ENCODE measurements around the gene PCSK5.

Gene PCSK5

DNA sequence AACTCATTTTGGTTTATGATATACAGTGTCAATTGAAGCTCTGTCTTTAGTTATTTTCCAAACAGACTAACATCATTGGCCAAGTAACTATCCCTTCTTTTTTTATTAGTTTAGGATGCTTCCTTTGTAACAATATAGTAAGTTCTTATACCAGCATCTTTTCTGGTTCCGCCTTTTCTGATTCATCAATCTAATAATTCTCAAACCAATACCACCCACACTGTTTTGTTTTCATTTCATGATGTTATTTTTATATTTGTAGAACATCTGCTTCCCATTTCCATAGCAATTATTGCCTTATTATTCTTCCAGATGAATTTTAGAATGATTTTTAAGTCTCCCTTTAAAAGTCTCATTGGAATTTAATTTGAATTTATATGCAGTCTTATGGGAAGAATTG, 285.7 kb downstream of the PCSK5 start:
- in situ Hi-C loops (cut with MboI; ENCODE audit: low sequenced_read_pairs): no loop called here

- in situ Hi-C loops (cut with MboI; ENCODE audit: low sequenced_read_pairs): no loop called here
These were observed 287.5 kb downstream of the PCSK5 start for GRCh38 chr9:76177931-76178330.

- in situ Hi-C loops (cut with MboI; ENCODE audit: low sequenced_read_pairs): no loop called here
These were observed 290.1 kb downstream of the PCSK5 start for GRCh38 chr9:76180541-76180940.

DNA sequence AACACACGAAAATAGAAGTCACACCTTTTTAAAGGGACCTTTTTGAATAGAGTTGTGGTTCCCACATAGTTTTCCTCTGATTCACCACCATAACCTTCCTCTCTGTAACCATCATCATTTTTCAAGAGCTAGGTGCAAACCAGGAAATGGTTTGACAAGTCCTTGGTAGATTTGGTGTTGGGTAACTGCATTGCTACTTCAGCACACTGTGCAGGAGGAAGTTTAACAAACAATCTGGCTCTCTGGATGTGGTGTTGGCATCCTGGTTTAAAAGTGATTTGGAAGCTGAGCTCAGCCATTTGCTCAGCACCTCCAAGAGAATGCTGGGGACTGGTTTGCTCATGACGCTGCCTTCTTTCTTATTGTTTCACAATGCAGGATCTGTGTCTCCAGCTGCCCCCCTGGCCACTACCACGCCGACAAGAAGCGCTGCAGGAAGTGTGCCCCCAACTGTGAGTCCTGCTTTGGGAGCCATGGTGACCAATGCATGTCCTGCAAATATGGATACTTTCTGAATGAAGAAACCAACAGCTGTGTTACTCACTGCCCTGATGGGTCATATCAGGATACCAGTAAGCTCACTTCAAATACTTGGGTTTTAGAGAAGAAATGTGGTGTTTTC, 290.7 kb downstream of the PCSK5 start:
- in situ Hi-C loops (cut with MboI; ENCODE audit: low sequenced_read_pairs): no loop called here

DNA sequence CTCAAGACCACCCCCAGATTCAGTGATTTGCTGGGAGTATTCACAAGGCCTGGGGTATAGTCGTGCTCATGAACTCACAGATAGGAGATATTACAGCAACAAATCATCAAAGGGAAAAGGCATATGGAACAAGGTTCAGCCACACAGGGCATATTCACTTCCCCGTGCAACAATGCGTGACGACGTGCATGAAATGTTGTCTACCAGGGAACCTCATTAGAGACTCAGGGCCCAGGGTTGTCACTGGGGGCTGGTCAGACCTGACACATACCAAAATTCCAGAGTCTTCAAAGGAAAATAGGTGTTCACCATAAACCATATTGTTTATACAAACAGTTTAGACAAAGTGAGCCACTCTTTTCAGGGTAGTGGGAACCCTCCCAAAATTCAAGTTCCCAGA, 291.3 kb downstream of the PCSK5 start:
- in situ Hi-C loops (cut with MboI; ENCODE audit: low sequenced_read_pairs): no loop called here

DNA sequence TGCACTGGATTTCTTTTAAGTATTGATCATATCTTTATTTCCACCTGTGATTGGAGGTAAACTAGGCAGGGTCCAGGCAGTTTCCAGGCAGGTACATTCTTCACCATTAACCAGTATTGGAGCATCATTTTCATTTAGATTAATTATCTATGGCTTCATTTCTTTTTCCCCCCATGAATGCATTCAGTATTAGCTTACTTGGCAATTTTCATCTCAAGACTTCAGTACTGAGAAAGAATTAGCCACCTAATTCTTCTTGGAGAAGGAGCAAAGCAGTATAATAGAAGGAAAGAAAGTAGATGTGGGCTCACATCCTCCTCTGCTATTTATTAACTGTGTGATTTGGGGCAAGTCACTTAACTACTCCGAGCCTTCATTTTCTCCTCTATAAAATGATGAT, 295.0 kb downstream of the PCSK5 start:
- in situ Hi-C loops (cut with MboI; ENCODE audit: low sequenced_read_pairs): no loop called here

GRCh38 chr9:76188286-76188685, 297.8 kb downstream of the PCSK5 start:
- in situ Hi-C loops (cut with MboI; ENCODE audit: low sequenced_read_pairs): no loop called here

DNA sequence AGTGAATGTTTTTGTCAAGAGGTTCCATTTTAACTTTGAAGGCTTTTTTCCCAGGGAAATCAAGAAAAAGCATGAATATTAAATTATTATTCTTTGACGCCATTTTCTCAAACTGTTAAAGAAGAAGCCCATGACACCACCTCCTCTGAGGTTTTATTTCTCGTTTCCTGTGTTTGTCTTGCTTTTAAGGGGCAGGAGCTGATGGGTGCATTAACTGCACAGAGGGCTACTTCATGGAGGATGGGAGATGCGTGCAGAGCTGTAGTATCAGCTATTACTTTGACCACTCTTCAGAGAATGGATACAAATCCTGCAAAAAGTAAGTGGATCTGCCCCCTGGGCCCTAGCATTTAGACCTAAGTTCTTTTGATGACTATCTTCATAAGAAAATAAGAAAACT, 298.4 kb downstream of the PCSK5 start:
- in situ Hi-C loops (cut with MboI; ENCODE audit: low sequenced_read_pairs): no loop called here

- in situ Hi-C loops (cut with MboI; ENCODE audit: low sequenced_read_pairs): no loop called here
These were observed 301.0 kb downstream of the PCSK5 start for GRCh38 chr9:76191493-76191892.

DNA sequence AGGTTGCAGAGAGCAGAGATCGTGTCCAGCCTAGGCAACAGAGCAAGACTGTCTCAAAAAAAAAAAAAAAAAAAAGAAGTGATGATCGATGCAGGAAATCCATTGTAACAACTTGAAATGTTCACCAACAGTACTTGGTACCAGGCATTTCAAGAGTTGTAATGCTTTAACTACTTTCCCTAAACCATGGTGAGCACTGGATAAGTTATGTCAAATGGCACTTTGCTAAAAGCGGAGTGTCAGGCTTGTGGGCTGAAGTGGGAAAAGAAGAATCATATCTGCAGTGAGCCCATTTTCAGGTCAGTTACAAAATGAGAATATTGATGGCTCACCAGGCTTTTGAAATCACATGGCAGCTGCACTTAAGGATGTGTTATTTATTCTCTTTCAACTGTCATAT, 301.5 kb downstream of the PCSK5 start:
- in situ Hi-C loops (cut with MboI; ENCODE audit: low sequenced_read_pairs): no loop called here

DNA sequence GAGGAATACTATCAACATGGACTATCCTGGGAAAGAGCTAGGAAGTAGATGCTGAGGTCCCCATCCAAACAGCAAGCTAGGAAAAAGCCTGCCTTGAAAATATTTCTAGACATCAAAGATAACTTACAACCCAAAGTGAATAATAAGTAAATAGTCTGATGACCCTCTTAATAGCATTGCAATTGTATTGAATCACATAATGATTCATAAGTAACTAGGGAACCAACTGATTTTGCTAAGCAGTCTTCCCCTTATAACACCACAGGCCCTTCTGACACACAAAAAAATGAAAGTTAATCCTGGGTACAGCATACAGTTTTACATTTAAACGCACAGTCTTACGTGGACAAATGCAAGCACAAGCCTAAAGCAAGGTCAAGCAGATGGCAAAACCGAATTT, 304.4 kb downstream of the PCSK5 start:
- in situ Hi-C loops (cut with MboI; ENCODE audit: low sequenced_read_pairs): no loop called here

GRCh38 chr9:76198336-76198735, 307.9 kb downstream of the PCSK5 start:
- in situ Hi-C loops (cut with MboI; ENCODE audit: low sequenced_read_pairs): no loop called here

DNA sequence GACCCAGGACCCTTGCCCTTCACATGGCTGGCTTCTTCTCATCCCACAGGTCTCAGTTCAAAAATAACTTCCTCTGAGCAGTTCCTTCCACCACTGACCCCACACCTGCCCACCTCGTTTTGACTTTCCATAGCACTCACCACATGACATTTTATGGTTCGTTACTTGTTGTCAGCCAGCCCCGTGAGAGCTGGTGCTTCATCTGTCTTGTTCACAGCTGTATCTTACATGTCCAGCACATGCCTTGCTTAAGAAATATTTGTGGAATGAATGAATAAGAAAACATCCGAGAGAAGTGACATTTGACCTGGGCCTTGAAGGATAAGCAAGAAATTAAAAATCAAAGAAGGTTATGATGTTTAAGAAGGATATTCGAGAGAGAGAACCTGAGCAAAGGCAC, 309.8 kb downstream of the PCSK5 start:
- in situ Hi-C loops (cut with MboI; ENCODE audit: low sequenced_read_pairs): no loop called here

DNA sequence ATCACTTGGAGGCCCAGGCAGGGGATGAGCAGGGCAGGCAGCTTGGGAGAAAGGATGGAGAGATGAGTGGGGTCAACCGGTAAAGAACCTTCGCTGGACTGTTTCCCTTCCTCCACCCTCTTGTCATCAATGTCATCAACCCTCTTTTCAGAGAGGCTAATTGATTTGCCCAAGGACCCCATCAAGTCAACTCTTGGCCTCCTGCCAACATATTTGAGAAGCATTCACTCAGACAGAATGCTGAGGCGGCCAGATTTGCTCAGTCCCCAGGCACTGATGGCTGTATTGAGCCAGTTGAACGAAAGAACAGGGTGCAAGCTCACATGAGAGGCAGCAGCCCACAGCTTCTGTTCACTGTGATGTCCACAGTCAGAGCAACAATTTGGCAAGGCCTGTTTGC, 310.3 kb downstream of the PCSK5 start:
- in situ Hi-C loops (cut with MboI; ENCODE audit: low sequenced_read_pairs): no loop called here

GRCh38 chr9:76203373-76203772, 312.9 kb downstream of the PCSK5 start:
- in situ Hi-C loops (cut with MboI; ENCODE audit: low sequenced_read_pairs): no loop called here

- in situ Hi-C loops (cut with MboI; ENCODE audit: low sequenced_read_pairs): no loop called here
These were observed 316.3 kb downstream of the PCSK5 start for GRCh38 chr9:76206821-76207220.

GRCh38 chr9:76213751-76214150, 323.3 kb downstream of the PCSK5 start:
- in situ Hi-C loops (cut with MboI; ENCODE audit: low sequenced_read_pairs): no loop called here

DNA sequence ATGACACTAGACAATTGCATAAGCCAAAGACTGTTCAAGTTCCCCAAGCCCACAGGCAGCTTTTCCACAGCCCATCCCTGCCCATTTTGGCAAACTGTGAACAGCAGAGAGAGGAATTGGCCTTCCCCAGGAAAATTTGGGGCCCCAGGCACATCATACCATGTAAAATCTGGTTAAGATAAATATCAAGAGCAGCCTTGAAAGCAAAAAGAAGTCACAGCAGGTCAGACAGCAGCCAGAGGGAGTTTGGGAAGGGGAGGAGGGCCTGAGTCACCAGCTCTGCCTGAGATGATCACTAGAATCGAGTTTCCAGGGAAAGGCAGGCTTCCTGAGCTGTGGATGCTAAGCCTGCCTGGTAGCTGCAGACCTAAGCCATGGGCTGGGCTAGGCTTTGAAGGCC, 324.6 kb downstream of the PCSK5 start:
- in situ Hi-C loops (cut with MboI; ENCODE audit: low sequenced_read_pairs): no loop called here

GRCh38 chr9:76216161-76216649, 325.7 kb downstream of the PCSK5 start:
- in situ Hi-C loops (cut with MboI; ENCODE audit: low sequenced_read_pairs): no loop called here

- in situ Hi-C loops (cut with MboI; ENCODE audit: low sequenced_read_pairs): no loop called here
These were observed 327.8 kb downstream of the PCSK5 start for GRCh38 chr9:76218117-76218885.

GRCh38 chr9:76218886-76219445, 328.5 kb downstream of the PCSK5 start:
- in situ Hi-C loops (cut with MboI; ENCODE audit: low sequenced_read_pairs): no loop called here

DNA sequence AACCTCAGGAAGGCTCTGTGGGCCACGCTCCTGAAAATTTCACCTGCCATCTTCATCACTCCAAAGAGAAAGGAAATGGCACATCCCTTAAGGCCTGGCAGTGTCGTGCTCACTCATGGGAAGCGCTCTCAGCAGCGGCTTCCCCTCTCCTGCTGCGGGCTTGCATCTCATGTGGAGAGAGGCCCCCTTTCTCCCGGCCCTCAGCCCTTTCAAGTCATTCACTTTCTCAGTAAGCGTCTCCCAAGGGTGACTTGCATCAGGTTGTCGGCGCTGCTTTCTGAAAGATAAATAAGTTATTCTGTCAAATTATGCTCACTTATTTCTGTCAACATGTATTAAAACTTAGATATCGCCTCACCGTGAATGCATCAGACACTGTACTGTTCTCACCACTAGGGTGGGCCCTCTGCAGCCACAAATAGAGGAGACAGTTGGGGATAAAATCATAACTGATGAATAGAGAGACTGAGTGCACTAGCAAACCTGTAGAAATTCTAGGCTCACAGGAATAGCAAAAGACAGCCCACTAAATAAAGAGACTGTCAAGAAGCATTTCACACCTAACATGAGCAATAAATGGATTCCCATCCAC, 329.2 kb downstream of the PCSK5 start:
- in situ Hi-C loops (cut with MboI; ENCODE audit: low sequenced_read_pairs): no loop called here
